OCI-LY7 (cell line): Measurements from ENCODE around the gene C8B. TPM values are rescaled to one million over a fixed set of nuclear protein-coding genes. Genes with fewer than 3 reads are reported as not detected.

Source experiments
- BruUV-seq: library from RNA; stranded (reverse); fragments of 400-500 nt; replicated peaks from 2 replicates; lab custom pipeline; 2021; lab: Mats Ljungman, UMichigan
- CTCF ChIA-PET: fragments of 300-600 bp; sonication (Branson Sonifier 250); formaldehyde crosslinking; loops from one replicate; lab custom pipeline; 2022; ENCODE audit warnings: antibody characterized with exemption; ENCODE audit not compliant: unreplicated experiment; lab: Charles Lee
- POLR2A ChIA-PET: fragments of 300-600 bp; sonication (Branson Sonifier 250); formaldehyde crosslinking; loops from one replicate; lab custom pipeline; 2022; ENCODE audit warnings: antibody characterized with exemption; lab: Charles Lee
- DNase-seq: peaks from one replicate; pipeline ENCODE4 v3.0.0-alpha.2; 2015; ENCODE audit warnings: low spot score
- H2AFZ ChIP-seq: fragments of 200-600 bp; sonication (generic), shearing (Covaris generic); 2 replicates; pipeline ENCODE4 v1.6.1; 2014; ENCODE audit warnings: mild to moderate bottlenecking, antibody characterized with exemption, low read length, moderate library complexity
- H3K27ac ChIP-seq: fragments of 200-600 bp; sonication (generic); 2 replicates; pipeline ENCODE4 v1.5.1; 2014; ENCODE audit warnings: mixed run types, low read depth, mild to moderate bottlenecking, moderate library complexity, low read length, inconsistent platforms; ENCODE audit not compliant: poor library complexity, severe bottlenecking
- H3K36me3 ChIP-seq: fragments of 200-600 bp; sonication (generic); 2 replicates; pipeline ENCODE4 v1.6.1; 2014; ENCODE audit warnings: mild to moderate bottlenecking, antibody characterized with exemption, low read length, moderate library complexity, mixed read lengths; ENCODE audit not compliant: insufficient read depth
- H3K4me1 ChIP-seq: fragments of 200-600 bp; sonication (generic); 2 replicates; pipeline ENCODE4 v1.5.1; 2014; ENCODE audit warnings: mild to moderate bottlenecking, low read length; ENCODE audit not compliant: insufficient read depth, poor library complexity, severe bottlenecking
- H3K4me2 ChIP-seq: fragments of 200-600 bp; sonication (generic); 2 replicates; pipeline ENCODE4 v1.6.1; 2014; ENCODE audit warnings: mild to moderate bottlenecking, low read length
- H3K4me3 ChIP-seq: fragments of 200-600 bp; sonication (generic); 2 replicates; pipeline ENCODE4 v1.5.1; 2014; ENCODE audit warnings: mild to moderate bottlenecking, low read depth, low read length; ENCODE audit not compliant: poor library complexity, severe bottlenecking
- H3K79me2 ChIP-seq: fragments of 200-600 bp; sonication (generic); 2 replicates; pipeline ENCODE4 v1.6.1; 2016; ENCODE audit warnings: low read depth, mild to moderate bottlenecking, low read length, moderate library complexity, mixed read lengths; ENCODE audit not compliant: insufficient read depth
- H3K9me2 ChIP-seq: fragments of 200-600 bp; sonication (generic); 2 replicates; pipeline ENCODE4 v1.6.1; 2016; ENCODE audit warnings: mild to moderate bottlenecking, low read length, mixed read lengths; ENCODE audit not compliant: insufficient read depth
- H3K9me3 ChIP-seq: fragments of 200-600 bp; sonication (generic); 2 replicates; pipeline ENCODE4 v1.6.1; 2014; ENCODE audit warnings: mild to moderate bottlenecking, mixed run types, low read length, mixed read lengths
- H4K20me1 ChIP-seq: fragments of 200-600 bp; sonication (generic); 2 replicates; pipeline ENCODE4 v1.6.1; 2014; ENCODE audit warnings: mild to moderate bottlenecking, antibody characterized with exemption, low read length, moderate library complexity, mixed read lengths; ENCODE audit not compliant: insufficient read depth
- EZH2phosphoT487 ChIP-seq: fragments of 200-600 bp; sonication (generic); IDR thresholded peaks from 2 replicates; pipeline ENCODE4 v1.6.1; 2018; ENCODE audit warnings: low read depth, borderline replicate concordance, mild to moderate bottlenecking, mixed run types, antibody characterized with exemption, low read length, moderate library complexity, mixed read lengths
- intact Hi-C: fragments of 100-400 bp; cut with micrococcal nuclease; formaldehyde crosslinking; loops from one replicate; pipeline ENCODE4 v1.10.0; 2022; ENCODE audit not compliant: unreplicated experiment
- total RNA-seq, 2 experiments: library from RNA; depleted of rRNA in 1 of 2; stranded (reverse); fragments of >200 nt in 1 of 2; shearing (Covaris generic) in 1 of 2; gene quantifications; 2 replicates each; pipeline ENCODE4 v1.2.3, GENCODE V29; 2014 to 2022
- TF ChIP-seq, protein P1 (sequence below): fragments of 200-600 bp; sonication (generic); conservative IDR thresholded peaks from 2 replicates; pipeline ENCODE4 v1.5.1; 2014; ENCODE audit warnings: mild to moderate bottlenecking, antibody characterized with exemption, low read length, moderate library complexity, mixed read lengths

The C8B gene
- total RNA-seq, 2 experiments from 2014 or later: not detected

DNA sequence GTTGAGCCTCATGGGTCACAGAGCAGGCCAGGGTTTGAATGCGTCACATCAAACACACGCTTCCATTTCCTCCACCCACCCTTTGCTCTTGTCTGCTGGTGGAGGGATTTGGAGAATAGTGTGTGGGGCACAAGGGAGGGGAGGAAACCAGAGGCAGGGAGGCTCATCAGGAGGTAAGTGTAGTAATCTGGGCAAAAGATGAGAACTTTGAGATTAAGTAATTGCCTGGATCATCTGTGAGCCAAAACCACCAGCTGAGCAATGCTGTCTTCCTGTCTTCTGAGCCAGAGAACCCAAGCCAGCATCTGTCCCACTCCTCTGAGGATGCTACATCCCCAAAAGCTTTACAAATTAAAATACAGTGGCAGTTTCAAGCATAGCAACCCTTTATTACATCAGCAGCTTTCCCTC lies 45.2 kb downstream of the C8B start:
- no peak for DNase-seq
- TF ChIP-seq, protein P1, sequence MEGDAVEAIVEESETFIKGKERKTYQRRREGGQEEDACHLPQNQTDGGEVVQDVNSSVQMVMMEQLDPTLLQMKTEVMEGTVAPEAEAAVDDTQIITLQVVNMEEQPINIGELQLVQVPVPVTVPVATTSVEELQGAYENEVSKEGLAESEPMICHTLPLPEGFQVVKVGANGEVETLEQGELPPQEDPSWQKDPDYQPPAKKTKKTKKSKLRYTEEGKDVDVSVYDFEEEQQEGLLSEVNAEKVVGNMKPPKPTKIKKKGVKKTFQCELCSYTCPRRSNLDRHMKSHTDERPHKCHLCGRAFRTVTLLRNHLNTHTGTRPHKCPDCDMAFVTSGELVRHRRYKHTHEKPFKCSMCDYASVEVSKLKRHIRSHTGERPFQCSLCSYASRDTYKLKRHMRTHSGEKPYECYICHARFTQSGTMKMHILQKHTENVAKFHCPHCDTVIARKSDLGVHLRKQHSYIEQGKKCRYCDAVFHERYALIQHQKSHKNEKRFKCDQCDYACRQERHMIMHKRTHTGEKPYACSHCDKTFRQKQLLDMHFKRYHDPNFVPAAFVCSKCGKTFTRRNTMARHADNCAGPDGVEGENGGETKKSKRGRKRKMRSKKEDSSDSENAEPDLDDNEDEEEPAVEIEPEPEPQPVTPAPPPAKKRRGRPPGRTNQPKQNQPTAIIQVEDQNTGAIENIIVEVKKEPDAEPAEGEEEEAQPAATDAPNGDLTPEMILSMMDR: no peak
- no peak for TF ChIP-seq EZH2phosphoT487
- Histone ChIP-seq H3K9me2 (no peaks in the 10 kb centered on the region), H3K27ac (no peak overlapping the region), H4K20me1 (no peaks in the 10 kb centered on the region), H3K9me3 (no peaks in the 10 kb centered on the region), H3K4me1 (no peaks in the 10 kb centered on the region), H2AFZ (no peak overlapping the region), H3K4me2 (no peak overlapping the region), H3K36me3 (no peaks in the 10 kb centered on the region), H3K4me3 (no peak overlapping the region), H3K79me2 (no peaks in the 10 kb centered on the region)
- POLR2A ChIA-PET: no interaction called here
- intact Hi-C loops: no loop called here
- CTCF ChIA-PET: no interaction called here
- no TSS peak for BruUV-seq

DNA sequence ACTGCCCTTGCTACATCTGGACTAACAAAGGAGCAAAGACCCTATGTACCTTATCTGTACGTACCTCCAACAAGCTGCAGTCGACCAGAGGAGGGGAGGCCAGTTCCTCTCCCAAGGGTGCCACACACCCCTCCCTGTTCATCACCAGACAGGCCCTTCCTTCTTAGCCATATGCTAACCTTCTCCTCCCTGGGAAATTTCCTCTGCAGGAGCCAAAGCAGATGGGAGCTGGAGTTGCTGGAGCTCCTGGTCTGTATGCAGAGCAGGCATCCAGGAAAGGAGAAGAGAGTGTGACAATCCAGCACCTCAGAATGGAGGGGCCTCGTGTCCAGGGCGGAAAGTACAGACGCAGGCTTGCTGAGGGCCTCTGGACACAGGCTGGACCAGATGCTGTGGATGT lies 48.5 kb downstream of the C8B start:
- Histone ChIP-seq H3K27ac (no peak overlapping the region), H3K79me2 (no peaks in the 10 kb centered on the region), H3K4me1 (no peaks in the 10 kb centered on the region), H3K4me2 (no peak overlapping the region), H2AFZ (no peak overlapping the region), H3K36me3 (no peaks in the 10 kb centered on the region), H3K9me2 (no peaks in the 10 kb centered on the region), H4K20me1 (no peaks in the 10 kb centered on the region), H3K4me3 (no peak overlapping the region), H3K9me3 (no peaks in the 10 kb centered on the region)
- CTCF ChIA-PET: no interaction called here
- no TSS peak for BruUV-seq
- no peak for DNase-seq
- TF ChIP-seq, protein P1: no peak
- TF ChIP-seq EZH2phosphoT487: no peak
- intact Hi-C loops: no loop called here
- POLR2A ChIA-PET: no interaction called here

DNA sequence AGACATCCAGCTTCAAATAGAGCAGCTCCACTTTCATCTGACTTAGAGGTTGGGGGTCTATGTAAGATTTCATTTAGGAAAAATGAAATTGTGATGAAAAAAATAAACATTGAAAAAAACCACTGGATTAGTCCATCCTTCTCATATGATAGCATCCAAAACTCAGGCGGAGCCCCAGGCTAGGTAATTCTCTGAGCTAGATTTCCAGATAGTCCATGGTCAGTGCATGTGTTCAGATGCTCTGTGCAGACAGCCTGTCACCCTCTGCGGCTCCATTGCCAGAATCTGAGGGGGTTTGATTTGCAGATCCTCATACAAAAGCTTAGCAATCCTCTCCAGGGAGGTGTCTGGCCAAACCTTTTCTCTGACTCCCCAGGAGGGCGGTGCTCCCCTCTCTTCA lies 49.2 kb downstream of the C8B start:
- BruUV-seq: no TSS peak

More for the DNA sequence above, 49.2 kb downstream of the C8B start:
- no peak for DNase-seq
- Histone ChIP-seq H3K79me2 (no peaks in the 10 kb centered on the region), H3K4me2 (no peak overlapping the region), H3K4me1 (no peaks in the 10 kb centered on the region), H4K20me1 (no peaks in the 10 kb centered on the region), H3K36me3 (no peaks in the 10 kb centered on the region), H3K4me3 (no peak overlapping the region), H3K27ac (no peak overlapping the region), H3K9me2 (no peaks in the 10 kb centered on the region), H3K9me3 (no peaks in the 10 kb centered on the region), H2AFZ (no peak overlapping the region)
- intact Hi-C loops: no loop called here
- CTCF ChIA-PET: no interaction called here
- TF ChIP-seq, protein P1: no peak
- no peak for TF ChIP-seq EZH2phosphoT487
- POLR2A ChIA-PET: no interaction called here
